Caco-2 (cell line): ENCODE data around the gene ADK. TPM values are rescaled to one million over a fixed set of nuclear protein-coding genes. Genes with fewer than 3 reads are reported as not detected.

ENCODE experiments used
- BruUV-seq: library from RNA; stranded (reverse); fragments of 400-500 nt; replicated peaks from 2 replicates; lab custom pipeline; 2021; lab: Mats Ljungman, UMichigan
- CTCF ChIA-PET: fragments of 300-600 bp; sonication (Branson Sonifier 250); formaldehyde crosslinking; loops from one replicate; lab custom pipeline; 2022; ENCODE audit warnings: antibody characterized with exemption; lab: Charles Lee
- POLR2A ChIA-PET: fragments of 300-600 bp; sonication (Branson Sonifier 250); formaldehyde crosslinking; loops from one replicate; lab custom pipeline; 2022; ENCODE audit warnings: antibody characterized with exemption; lab: Charles Lee
- DNase-seq, 2 experiments: peaks; one replicate each; pipeline versions ENCODE4 v3.0.0 to v3.0.0-alpha.2; 2020 to 2022
- H3K27me3 ChIP-seq: replicated peaks from 2 replicates; pipeline ENCODE4 v1.6.0; 2011; ENCODE audit warnings: low read length; ENCODE audit not compliant: control insufficient read depth, insufficient read depth
- H3K36me3 ChIP-seq: 2 replicates; pipeline ENCODE4 v1.5.1; 2011; ENCODE audit warnings: low read length; ENCODE audit not compliant: control insufficient read depth, insufficient read depth
- H3K4me1 ChIP-seq: fragments of 250-450 bp; sonication (Bioruptor Pico); 2 replicates; pipeline ENCODE4 v1.5.1; 2020; ENCODE audit warnings: mild to moderate bottlenecking
- H3K4me3 ChIP-seq: 2 replicates; pipeline ENCODE4 v1.5.1; 2011; ENCODE audit warnings: low read depth, mild to moderate bottlenecking, control low read depth, low read length
- H3K9me3 ChIP-seq: fragments of 250-450 bp; sonication (Bioruptor Pico); 2 replicates; pipeline ENCODE4 v1.5.1; 2020; ENCODE audit warnings: mild to moderate bottlenecking, moderate library complexity
- H3K27ac Mint-ChIP-seq: one replicate; pipeline ENCODE4 v1.8.0; 2022; ENCODE audit warnings: mixed read lengths; ENCODE audit not compliant: unreplicated experiment
- H3K27me3 Mint-ChIP-seq: one replicate; pipeline ENCODE4 v1.8.0; 2022; ENCODE audit warnings: mixed read lengths; ENCODE audit not compliant: insufficient read depth, unreplicated experiment
- H3K36me3 Mint-ChIP-seq: one replicate; pipeline ENCODE4 v1.8.0; 2022; ENCODE audit warnings: mild to moderate bottlenecking, mixed read lengths; ENCODE audit not compliant: insufficient read depth, unreplicated experiment
- H3K4me1 Mint-ChIP-seq: one replicate; pipeline ENCODE4 v1.8.0; 2022; ENCODE audit warnings: low read depth, mixed read lengths; ENCODE audit not compliant: unreplicated experiment
- H3K4me3 Mint-ChIP-seq: one replicate; pipeline ENCODE4 v1.8.0; 2022; ENCODE audit warnings: mild to moderate bottlenecking, moderate library complexity, mixed read lengths; ENCODE audit not compliant: unreplicated experiment
- H3K9me3 Mint-ChIP-seq: one replicate; pipeline ENCODE4 v1.8.0; 2022; ENCODE audit warnings: mixed read lengths; ENCODE audit not compliant: unreplicated experiment
- CTCF ChIP-seq, 2 experiments: fragments of 200-600 bp in 1 of 2; IDR thresholded peaks; 1 replicate in 1 of 2; 2 replicates in 1 of 2; pipeline versions ENCODE4 v1.5.1 to v1.8.0; 2011 to 2022; ENCODE audit warnings: antibody characterized with exemption in 1 of 2, control low read depth in 1 of 2, inconsistent platforms in 1 of 2, low read depth in 1 of 2, low read length in 1 of 2, mild to moderate bottlenecking in 1 of 2, moderate library complexity in 1 of 2; ENCODE audit not compliant: insufficient read depth in 1 of 2, severe bottlenecking in 1 of 2, unreplicated experiment in 1 of 2
- intact Hi-C: fragments of 100-400 bp; cut with micrococcal nuclease; formaldehyde crosslinking; loops from one replicate; pipeline ENCODE4 v1.10.0; 2022; ENCODE audit not compliant: unreplicated experiment
- total RNA-seq: library from RNA; stranded (reverse); gene quantifications from 2 replicates; pipeline ENCODE4 v1.2.3, GENCODE V29; 2022

ADK gene
- total RNA-seq, 1 experiment from 2014 or later = 105 TPM

DNA sequence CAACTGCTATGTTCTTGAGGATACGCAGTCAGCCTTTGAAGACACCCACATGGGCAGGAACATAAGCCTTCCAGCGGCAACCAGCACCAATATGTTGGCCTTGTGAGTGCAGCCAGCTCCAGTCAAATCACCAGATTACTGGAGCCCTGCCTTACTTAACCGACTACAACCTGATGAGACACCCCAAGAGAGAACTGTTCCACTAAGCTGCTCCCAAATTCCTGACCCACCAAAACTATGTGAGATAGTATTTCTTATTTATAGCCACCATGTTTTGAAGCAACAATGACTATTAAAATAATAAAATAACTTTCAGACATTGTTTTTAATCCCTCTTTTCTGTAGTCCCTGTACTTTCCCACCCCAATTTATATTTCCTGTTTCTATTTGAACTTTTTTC is 179.6 kb downstream of the ADK start:
- no peak overlapping the region for H3K27ac Mint-ChIP-seq
- no peak for DNase-seq
- ChIA-PET POLR2A (no interaction called here), CTCF (no interaction called here)
- no peaks in the 10 kb centered on the region for H3K9me3 Mint-ChIP-seq
- no peak overlapping the region for H3K4me3 ChIP-seq
- H3K4me1 ChIP-seq = no peaks in the 10 kb centered on the region
- H3K4me3 Mint-ChIP-seq = no peak overlapping the region
- no peaks in the 10 kb centered on the region for H3K27me3 Mint-ChIP-seq
- no peak for TF ChIP-seq CTCF (IDR thresholded peaks at IDR 0.05; ENCODE audit: insufficient read depth in 1 of 2, low read depth in 1 of 2, low read length in 1 of 2, severe bottlenecking in 1 of 2, unreplicated experiment in 1 of 2)
- intact Hi-C loops = no loop called here
- H3K27me3 ChIP-seq = no peaks in the 10 kb centered on the region
- H3K4me1 Mint-ChIP-seq = peaks cover 14% of the 10 kb centered on the region
- H3K36me3 Mint-ChIP-seq = peaks cover 22% of the 10 kb centered on the region
- H3K9me3 ChIP-seq = no peaks in the 10 kb centered on the region
- H3K36me3 ChIP-seq = no peaks in the 10 kb centered on the region; the same call in 1 of the 2 replicates
- BruUV-seq = no TSS peak

- H3K36me3 Mint-ChIP-seq = peaks cover 18% of the 10 kb centered on the region
- H3K4me1 Mint-ChIP-seq = peaks cover 21% of the 10 kb centered on the region
- no peak for DNase-seq
- Histone ChIP-seq H3K9me3 (no peaks in the 10 kb centered on the region), H3K4me1 (no peaks in the 10 kb centered on the region), H3K4me3 (no peak overlapping the region), H3K27me3 (no peaks in the 10 kb centered on the region), H3K36me3 (no peaks in the 10 kb centered on the region; the same call in 1 of the 2 replicates)
- no peak overlapping the region for H3K4me3 Mint-ChIP-seq
- no peak overlapping the region for H3K27ac Mint-ChIP-seq
- TF ChIP-seq CTCF (IDR thresholded peaks at IDR 0.05; ENCODE audit: insufficient read depth in 1 of 2, low read depth in 1 of 2, low read length in 1 of 2, severe bottlenecking in 1 of 2, unreplicated experiment in 1 of 2) = no peak
- ChIA-PET CTCF (no interaction called here), POLR2A (no interaction called here)
- intact Hi-C loops = no loop called here
- no TSS peak for BruUV-seq
- H3K27me3 Mint-ChIP-seq = no peaks in the 10 kb centered on the region
- H3K9me3 Mint-ChIP-seq = no peaks in the 10 kb centered on the region
These were observed 181.4 kb downstream of the ADK start for GRCh38 chr10:74332398-74332797.

GRCh38 chr10:74333174-74333573 is 182.2 kb downstream of the ADK start:
- Mint-ChIP-seq H3K27me3 (no peaks in the 10 kb centered on the region), H3K4me3 (no peak overlapping the region), H3K36me3 (peaks cover 18% of the 10 kb centered on the region), H3K27ac (no peak overlapping the region), H3K9me3 (no peaks in the 10 kb centered on the region), H3K4me1 (peaks cover 22% of the 10 kb centered on the region)
- Histone ChIP-seq H3K27me3 (no peaks in the 10 kb centered on the region), H3K4me1 (no peaks in the 10 kb centered on the region), H3K36me3 (no peaks in the 10 kb centered on the region; the same call in 1 of the 2 replicates), H3K9me3 (no peaks in the 10 kb centered on the region), H3K4me3 (no peak overlapping the region)
- ChIA-PET POLR2A (no interaction called here), CTCF (no interaction called here)
- no peak for TF ChIP-seq CTCF (IDR thresholded peaks at IDR 0.05; ENCODE audit: insufficient read depth in 1 of 2, low read depth in 1 of 2, low read length in 1 of 2, severe bottlenecking in 1 of 2, unreplicated experiment in 1 of 2)
- BruUV-seq = no TSS peak
- DNase-seq = no peak
- intact Hi-C loops = no loop called here
